HG02610 (cell line): ENCODE results near the gene ENPP3.

Experiments
- ATAC-seq: cut with Tn5 transposase; IDR thresholded peaks from one replicate; pipeline ENCODE4 v1.9.1; 2021; ENCODE audit warnings: mild to moderate bottlenecking, moderate library complexity; ENCODE audit not compliant: unreplicated experiment

Gene ENPP3

GRCh38 chr6:131636880-131637792 is at the start of gene ENPP3:
Gene ENPP3, plus strand, starts transcription at chr6:131637302. Its CDS starts 83 bp downstream, at chr6:131637385.
- ATAC-seq = no peak

GRCh38 chr6:131587909-131588308 is 49.2 kb upstream of the ENPP3 start:
- no peak for ATAC-seq

- ATAC-seq = no peak
Measured at GRCh38 chr6:131588643-131589042, 48.5 kb upstream of the ENPP3 start.

DNA sequence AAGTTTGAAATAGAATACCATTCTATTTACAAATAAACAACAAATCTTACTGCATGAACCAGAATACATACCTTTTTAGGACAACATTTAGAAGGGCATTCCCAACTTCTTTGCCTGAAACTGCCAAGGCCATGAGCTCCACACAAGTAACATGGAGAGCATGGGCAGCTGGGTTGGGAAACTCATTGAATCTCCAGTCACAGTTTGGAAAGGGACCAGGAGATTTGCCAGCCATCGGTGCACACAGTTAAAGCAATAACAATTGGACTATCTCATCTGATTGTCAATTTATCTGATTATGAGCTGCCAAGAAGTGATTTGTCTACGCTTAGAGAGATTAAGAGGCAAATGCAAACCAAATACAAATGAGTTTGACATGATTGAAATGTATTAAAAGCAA is 44.2 kb upstream of the ENPP3 start:
- no peak for ATAC-seq

GRCh38 chr6:131594074-131594473 is 43.0 kb upstream of the ENPP3 start:
- ATAC-seq = no peak

DNA sequence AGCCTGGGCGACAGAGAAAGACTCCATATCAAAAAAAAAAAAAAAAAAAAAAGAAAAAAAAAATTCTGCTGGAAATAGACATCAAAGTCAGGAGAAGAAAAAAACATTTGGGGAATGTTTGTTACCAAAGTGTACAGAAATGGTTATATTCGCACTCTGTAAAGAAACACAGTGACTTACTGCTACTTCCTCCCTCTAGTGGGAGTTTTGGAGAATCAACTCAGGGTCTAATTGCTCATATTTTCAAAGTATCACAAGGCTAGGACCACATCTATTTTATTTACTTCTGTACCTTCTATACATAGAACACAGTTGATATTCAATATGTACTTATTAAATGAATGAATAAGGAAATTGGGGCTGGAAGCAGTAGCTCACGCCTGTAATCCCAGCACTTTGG is 39.7 kb upstream of the ENPP3 start:
- no peak for ATAC-seq

DNA sequence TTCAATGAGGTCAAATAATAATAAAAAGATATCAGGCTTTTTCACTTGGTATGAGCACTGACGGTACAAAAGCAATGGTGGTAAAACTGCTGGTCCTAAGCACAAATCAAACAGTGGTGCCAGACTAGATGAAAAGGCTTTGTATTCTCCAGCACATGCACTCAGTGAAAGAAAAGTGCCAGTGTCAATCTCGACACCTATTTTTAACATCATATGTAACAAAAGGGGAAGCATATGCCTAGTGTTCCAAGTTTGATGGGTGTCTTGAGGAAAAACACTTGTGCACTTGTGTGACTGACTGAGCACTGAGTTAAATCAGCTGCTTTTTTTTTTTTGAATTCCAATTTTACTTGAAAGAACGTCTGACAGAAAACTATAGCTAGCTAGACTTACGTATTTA is 36.4 kb upstream of the ENPP3 start:
- no peak for ATAC-seq

DNA sequence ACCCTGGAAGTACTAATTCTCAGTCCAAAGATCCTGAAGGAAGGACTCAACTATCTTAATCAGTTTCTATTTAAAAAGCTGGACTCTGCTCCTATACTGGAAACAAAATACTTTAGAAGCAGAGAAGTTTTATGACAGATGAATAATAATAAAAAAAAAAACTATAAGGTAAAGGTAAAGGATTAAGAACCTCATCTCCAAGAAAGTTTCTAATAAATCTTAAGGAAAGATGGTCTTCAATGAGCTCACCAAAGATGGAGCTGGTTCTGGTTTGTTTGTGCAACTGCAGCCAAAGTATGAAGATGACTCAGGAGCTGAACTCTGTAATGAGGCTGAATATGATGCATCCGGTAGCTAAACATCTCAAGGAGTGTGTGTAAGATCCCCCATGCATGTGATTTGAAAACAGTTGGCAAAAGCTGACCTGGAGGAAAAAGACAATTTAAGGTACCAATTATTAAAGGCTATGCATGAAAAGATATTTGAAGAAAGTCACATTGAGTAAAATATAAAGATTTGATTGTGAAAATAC is 34.3 kb upstream of the ENPP3 start:
- ATAC-seq = no peak

- ATAC-seq = no peak
Measured at GRCh38 chr6:131613296-131613925, 23.7 kb upstream of the ENPP3 start.

- no peak for ATAC-seq
Measured at GRCh38 chr6:131615275-131615674, 21.8 kb upstream of the ENPP3 start.

DNA sequence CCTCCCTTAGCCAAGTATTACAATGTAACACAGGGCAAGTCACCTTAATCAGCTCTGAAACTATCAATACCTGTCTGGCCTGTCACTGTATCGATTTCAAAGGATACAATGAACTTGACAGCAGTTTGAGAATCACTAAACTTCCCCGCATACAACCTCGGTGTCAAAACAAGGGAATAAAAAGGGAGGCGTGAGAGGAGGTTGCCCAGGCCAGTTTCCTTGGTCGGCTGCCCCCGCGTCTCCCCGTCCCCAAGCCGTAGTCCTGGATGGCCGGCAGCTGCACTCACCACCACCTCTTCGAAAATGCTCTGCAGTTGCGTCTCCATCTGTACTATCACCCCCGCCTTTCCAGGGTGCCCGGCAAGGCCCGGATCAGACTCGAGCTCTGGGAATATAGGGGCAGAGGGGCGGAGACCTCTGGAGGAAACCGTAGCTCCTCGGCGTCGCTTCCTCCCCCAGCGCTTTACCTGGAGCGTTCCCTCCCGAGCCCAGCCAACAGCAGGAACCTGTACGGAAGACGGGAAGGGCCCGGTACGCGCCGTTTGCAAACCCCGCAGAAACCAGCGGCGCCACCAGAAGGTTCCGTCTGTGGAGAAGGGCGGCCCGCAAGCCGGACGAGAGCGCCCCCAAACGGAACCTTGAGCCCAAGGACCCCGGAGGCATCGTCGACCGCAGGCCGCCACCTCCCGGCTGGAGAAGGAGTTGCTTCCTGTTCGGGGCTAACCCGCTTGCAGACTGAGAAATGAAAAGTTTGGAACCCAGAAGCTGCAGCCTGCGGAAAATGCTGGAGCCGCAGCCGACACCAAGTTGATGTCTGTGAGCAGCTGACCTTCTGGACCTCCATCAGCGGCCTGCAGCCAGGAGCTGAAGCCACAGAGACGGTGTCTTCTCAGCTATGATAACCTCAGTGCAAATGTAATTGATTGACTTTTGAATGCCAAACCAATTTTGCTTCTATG is 9.1 kb upstream of the ENPP3 start, which contains the start of gene MED23:
TSS of gene MED23 (minus strand) at position 519 of the 959 bp plus-strand sequence. CDS start at position 326, 193 bp downstream.
- ATAC-seq = peak; percentile 95

DNA sequence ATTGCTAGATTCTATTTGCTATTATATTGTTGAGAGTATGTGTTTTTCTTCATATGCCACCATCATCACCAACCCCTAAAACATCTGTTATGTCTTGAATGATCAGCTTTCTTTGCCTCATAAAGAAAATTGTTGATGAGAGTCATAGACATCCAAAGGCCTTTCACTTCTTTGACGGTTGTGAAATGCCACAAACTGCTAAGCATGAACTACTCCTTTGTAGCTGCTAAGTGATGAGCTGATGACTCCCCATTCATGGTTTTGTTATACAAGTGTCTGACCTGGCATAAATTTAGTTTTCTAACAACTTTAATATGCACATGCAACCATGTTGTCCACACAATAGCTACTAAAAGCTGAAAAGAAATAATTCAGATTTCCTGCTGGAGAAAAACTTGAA is 8.4 kb upstream of the ENPP3 start:
- ATAC-seq = no peak

DNA sequence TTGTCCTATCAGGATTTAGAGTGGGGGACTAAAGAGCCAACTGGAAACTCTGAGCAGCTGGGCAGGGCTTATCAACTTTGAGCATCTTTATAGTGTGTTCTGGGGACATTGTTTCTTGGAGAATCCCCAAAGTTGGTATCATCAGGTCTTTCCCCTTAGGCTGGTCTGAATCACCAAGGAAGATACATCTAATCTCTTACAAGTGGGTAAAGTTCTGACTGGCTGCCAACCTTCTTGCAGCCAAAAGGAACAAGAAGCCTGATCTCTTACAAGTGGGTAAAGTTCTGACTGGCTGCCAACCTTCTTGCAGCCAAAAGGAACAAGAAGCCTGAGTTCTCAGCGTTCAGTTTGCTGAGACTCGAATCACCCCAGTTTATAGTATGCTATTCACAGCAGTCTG is 7.5 kb upstream of the ENPP3 start:
- no peak for ATAC-seq

- ATAC-seq = no peak
Measured at GRCh38 chr6:131631625-131632289, 5.3 kb upstream of the ENPP3 start.

DNA sequence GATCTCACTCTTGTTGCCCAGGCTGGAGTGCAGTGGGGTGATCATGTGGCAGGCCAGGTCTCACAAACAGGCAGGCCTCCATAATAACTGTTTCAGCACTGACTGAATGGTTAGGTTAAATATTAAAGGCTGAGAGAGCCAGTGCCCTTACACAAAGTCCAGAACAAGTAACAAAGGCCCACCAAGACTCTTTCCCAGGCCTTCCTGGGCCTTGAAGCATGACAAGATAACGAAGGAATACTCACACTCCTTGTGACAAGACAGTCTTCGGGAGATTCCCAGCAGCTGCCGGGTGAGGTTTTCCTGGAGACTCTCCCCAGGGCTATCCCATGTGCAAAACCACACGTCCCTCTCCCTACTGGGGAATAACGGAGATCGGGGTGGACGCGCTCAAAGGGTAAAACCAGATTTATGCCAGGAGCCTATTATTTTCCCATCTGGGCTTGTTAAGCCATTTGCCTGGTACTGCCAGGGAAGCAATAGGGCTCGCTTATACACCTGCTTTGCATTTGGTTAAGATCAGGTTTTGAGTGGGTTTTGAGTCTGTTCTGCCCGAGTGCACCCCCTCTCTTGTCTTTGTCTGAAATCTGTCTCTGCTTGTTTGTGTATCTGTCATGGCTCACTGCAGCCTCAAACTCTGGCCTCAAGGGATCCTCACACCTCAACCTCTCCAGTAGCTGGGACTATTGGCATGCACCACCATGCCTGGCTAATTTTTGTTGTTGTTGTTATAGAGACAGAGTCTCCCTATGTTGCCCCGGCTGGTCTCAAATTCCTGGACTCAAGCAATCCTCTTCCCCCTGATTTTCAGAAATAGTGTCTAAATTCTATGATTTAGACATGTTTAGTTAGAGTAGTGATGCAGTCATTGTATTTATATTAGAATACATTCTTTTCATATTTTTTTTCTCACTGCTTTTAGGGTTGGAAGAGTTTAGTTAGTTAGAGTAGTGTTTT is 1.4 kb upstream of the ENPP3 start:
- peak; percentile 85 for ATAC-seq

DNA sequence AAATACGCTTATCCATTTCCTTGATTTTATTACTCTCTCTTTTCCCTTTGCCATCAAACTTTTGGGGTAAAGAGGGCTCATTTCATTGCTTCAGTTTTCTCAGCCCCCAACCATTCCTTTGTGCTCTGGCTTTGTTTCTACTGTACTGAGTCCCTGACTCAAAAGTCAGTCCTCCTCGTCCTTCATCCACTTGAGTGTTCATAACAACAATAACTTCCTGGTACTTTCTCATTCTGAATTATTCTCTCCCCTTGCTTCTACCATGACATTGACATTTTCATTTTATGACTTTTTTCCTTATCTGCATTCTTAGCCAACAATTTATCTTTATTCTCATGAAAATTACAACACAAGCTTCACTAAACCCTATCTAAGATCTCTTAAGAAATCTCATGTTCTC is 911 bp downstream of the ENPP3 start:
- no peak for ATAC-seq

DNA sequence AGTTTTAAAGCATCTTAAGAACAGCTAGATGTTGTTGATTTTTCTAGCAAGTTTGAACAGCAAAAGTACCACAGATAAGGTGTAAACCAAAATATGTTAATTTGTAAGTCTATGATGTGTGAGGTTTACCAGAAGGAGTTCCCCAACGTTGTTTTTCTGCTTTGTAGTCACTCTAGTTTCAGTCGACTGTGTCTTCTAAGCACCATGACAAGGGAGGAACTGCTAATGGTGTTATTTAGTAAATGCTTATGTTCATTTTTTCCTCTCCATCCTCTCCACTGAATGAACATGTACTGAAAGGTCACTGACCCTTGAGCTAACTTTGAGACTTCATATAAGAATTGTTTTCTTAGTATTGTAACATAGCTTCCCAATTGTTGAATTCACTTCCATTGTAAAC is 3.0 kb downstream of the ENPP3 start:
- ATAC-seq = peak; percentile 89

DNA sequence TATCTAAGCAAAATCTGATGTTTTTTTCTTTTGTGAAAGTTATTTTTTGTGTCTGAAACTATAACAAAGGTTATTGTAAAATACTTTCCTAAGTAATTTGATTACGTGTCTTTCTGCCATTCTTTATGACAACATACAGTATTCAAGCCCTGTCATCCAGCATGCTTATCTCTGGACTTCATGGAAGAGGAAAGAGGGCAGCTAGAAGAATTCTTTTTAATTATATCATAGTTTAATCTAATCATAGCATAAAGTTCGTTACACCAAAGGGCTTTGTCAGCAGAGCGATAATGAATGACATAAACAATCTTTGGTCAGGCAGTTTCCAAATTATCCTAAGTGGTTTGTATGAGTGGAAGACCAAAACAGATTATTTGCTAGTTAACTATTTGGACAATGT is 3.5 kb downstream of the ENPP3 start:
- ATAC-seq = no peak

GRCh38 chr6:131641554-131641953 is 4.5 kb downstream of the ENPP3 start:
- no peak for ATAC-seq
